HG02981 (cell line): Measurements from ENCODE around the gene NAPSA.

Experiments
- ATAC-seq: cut with Tn5 transposase; IDR thresholded peaks from one replicate; pipeline ENCODE4 v1.9.1; 2021; ENCODE audit warnings: mild to moderate bottlenecking, moderate library complexity; ENCODE audit not compliant: unreplicated experiment

The NAPSA gene

DNA sequence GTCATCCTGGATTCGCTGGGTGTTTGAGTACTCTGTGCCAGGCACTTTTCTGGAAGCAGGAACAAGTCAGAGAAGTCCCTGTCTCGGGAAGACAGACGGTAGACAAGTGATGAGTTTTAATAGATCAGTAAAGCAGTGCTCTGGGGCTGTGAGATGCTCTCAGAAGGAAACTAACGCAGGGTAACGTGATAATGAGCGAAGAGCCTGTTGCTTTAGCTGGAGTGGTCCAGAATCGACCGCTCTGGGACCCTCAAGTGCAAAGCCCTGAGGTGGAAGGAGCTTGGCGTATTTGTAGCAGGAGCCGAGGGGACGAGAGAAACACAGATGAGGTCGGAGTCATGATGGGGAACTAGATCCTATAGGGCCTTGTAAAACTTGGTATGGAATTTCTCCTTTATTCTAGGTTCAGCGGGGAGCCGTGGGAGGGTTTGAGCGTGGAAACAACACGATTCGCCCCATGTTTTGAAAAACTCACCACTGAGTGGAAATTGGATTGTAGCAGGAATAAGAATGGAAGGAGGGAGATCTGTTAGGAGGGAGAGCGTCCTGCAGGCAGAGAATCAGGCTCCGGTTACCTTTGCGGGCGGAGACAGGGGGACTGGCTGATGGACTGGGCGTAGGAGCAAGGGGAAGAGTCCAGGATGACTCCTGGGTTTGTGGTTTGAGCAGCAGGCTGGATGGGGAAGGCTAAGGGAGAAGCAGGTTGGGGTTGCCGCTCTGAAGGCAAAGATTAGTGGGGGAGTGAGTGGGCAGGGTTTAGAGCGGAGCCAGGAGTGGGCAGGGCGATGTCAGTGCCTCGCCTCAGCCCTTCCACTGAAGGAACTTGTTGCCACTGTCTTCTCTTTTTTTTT is 19.5 kb upstream of the NAPSA start:
- ATAC-seq: no peak

- ATAC-seq: peak; percentile 82
Observed at GRCh38 chr19:50383852-50384684, 18.6 kb upstream of the NAPSA start, which contains the start of gene POLD1. Gene POLD1, plus strand, starts transcription at chr19:50384347. Its CDS starts 14,505 bp downstream, at chr19:50398852.

DNA sequence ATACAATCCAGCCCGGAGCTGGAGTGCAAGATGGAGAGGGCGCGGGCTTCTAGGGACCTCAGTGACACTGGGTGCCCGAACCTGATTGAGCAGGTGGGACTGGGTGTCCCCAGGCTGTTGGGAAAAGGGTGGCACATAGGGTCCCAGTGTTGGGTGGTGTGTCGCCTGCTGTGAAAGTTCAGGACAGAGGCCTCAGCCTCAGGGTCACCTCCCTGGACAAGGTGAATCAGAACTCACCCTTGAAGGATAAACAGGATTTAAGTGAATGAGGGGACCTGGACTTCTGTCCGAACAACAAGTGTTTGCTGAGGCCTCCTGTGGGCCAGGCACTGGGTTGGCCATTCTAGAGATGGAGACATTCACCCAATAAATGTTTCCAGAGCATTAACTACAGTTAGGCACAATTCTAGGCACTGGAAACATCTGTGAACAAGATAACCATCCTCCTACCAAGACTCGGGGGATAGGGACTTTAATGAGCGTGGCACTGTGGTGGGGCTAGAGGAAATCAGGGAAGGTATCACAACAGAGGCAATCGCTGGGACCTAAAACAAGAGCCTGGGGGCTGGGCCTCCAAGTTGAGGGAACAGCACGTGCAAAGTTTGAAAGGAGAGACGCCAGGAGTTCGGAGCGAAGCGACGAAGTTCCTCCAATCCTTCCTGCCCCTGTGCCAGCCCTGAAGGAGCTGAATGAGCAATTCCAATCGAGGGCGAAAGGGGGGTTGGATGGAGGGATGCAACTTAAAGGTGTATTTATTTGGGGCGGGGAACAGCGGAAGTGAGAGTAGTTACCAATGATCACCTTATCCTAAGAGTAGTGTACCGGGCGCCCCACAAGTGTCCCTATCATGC is 17.8 kb upstream of the NAPSA start:
- ATAC-seq: no peak

DNA sequence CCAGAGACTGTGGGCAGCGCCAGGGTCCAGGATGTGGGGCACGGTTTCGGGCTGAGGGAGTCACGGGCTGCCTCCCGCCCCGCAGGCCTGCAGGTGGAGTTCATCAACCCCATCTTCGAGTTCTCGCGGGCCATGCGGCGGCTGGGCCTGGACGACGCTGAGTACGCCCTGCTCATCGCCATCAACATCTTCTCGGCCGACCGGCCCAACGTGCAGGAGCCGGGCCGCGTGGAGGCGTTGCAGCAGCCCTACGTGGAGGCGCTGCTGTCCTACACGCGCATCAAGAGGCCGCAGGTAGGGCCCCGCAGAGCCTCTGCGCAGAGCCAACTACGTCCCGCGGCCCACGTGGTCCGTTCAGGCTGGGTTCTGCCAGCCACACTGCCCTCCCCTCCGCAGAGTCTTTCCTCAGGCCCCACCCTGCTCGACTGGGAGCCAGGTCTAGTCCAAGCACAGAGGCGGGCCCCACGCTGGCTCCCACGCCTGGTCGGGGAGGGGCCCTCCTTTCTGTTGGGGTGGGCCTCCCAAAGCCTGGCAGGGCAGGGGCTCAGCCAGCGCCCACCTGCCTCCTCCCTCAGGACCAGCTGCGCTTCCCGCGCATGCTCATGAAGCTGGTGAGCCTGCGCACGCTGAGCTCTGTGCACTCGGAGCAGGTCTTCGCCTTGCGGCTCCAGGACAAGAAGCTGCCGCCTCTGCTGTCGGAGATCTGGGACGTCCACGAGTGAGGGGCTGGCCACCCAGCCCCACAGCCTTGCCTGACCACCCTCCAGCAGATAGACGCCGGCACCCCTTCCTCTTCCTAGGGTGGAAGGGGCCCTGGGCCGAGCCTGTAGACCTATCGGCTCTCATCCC is 16.7 kb upstream of the NAPSA start:
- ATAC-seq: no peak

GRCh38 chr19:50380751-50381151 is 15.3 kb upstream of the NAPSA start:
- ATAC-seq: no peak

GRCh38 chr19:50380137-50380536 is 14.7 kb upstream of the NAPSA start:
- ATAC-seq: no peak

DNA sequence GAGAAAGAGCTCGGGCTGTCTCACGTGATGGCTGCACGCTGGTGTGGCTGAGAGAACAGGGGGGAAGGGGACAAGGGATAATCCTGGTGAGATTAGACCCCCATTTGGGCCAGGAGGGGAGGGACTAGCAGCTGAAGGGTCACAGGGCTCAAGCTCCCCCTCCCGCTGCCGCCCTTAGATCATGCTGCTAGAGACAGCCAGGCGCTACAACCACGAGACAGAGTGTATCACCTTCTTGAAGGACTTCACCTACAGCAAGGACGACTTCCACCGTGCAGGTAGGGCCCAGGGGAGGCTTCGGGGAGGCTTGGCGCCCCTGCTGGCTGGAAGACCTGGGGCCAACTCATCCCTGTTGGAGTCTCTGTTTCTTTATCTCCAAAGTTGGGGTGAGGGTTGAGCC is 14.2 kb upstream of the NAPSA start:
- ATAC-seq: no peak

GRCh38 chr19:50378863-50379236 is 13.4 kb upstream of the NAPSA start:
- ATAC-seq: no peak

- no peak for ATAC-seq
Observed at GRCh38 chr19:50378169-50378862, 12.9 kb upstream of the NAPSA start.

- ATAC-seq: no peak
Observed at GRCh38 chr19:50377517-50377916, 12.1 kb upstream of the NAPSA start.

- ATAC-seq: peak; percentile 22
Observed at GRCh38 chr19:50377051-50377461, 11.6 kb upstream of the NAPSA start.

DNA sequence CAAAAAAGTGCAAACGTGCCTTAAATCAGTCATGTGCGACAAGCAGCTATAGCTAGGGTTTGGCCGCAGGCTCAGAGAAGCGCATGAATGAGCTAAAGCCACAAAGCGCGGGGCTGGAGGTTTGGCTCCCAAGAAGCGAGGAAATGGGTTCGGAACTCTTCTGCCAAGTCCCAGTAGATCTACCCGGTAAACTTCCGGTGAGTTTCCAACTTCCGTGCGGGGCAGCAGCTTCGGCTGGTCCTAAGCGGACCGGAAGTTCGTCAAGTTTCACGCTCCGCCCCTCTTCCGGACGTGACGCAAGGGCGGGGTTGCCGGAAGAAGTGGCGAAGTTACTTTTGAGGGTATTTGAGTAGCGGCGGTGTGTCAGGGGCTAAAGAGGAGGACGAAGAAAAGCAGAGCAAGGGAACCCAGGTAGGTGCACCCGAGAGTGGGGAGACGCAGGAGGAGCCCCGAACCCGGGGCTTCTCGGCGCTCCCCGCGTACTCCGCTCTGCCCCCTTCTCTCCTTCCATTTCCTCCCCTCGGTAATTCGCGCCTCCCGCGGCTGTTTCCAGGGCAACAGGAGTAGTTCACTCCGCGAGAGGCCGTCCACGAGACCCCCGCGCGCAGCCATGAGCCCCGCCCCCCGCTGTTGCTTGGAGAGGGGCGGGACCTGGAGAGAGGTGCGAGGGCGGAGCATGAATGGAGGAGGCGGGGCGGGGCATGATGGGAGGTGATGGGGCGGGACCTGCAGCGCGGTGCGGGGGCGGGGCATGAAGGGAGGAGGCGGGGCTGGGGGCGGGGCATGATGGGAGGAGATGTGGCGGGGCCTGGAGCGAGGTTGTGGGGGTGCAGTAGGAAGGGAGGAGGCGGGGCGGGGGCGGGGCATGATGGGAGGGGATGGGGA is 11.0 kb upstream of the NAPSA start, which contains the start of gene NR1H2:
Gene NR1H2 (plus strand): TSS at position 292 of the 885 bp plus-strand sequence. CDS start 1,149 bp downstream, outside the sequence.
- peak; percentile 75 for ATAC-seq

DNA sequence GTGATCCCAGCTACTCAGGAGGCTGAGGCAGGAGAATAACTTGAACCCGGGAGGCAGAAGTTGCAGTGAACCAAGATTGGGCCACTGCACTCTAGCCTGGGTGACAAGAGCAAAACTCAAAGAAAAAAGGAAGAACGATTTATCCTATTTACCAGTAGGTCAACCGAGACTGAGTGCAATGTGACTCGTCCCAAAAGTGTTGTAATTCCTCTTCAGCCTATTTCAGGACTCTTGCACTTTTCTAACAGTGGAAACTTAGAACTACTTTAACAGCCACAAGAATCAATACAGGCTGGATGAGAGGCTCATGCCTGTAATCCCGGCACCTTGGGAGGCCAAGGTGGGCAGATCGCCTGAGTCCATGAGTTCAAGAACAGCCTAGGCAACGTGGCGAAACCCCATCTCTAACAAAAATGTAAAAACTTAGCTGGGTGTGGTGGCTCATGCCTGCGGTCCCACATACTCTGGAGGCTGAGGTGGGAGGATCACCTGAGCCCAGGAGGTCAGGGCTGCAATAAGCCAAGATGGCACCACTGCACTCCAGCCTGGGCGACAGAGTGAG is 6.6 kb upstream of the NAPSA start:
- no peak for ATAC-seq

DNA sequence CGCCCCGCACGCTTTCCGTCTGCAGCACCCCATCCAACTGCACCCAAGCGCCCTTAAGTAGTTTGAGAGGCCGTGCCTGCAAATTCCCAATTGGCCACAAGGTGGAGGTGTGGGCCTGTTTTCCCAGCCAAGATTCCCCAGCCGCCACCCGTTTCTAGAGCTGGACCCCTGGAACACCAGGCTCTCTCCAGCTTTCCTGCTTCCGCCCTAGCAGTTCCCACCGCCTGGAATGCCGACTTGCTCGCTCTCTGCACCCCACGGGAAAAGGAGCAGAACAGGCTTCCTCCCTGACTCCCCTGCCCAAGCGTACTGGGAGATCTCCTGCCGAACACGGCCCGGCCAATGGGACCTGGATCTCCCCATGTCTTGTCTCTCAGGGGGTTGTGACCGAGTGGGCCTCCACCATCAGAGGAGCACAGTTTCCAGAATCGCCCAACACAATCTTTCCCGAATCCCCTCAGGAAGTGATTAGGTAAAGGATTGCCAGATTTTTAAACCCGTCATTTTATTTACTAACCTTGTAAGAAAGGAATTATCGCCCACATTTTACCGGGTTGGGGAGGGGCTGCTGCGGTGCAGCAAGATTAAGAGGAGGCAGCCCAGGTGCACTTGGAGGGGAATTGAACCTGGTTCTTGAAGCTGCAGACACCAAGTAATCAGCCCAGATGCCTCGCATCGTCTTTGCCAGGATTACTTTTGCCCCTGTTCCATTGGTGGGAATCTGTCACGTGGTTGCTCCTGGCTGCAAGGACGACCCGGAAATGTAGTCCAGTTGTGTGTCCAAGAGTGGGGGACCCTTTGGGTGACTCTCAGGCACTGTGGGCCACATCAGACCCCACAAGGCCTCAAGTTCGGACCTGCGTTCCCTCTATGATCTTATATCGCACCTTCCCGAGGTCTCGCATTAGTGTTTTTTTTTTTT is 3.5 kb upstream of the NAPSA start:
- no peak for ATAC-seq

GRCh38 chr19:50362656-50363424 is 2.6 kb downstream of the NAPSA start:
- ATAC-seq: no peak

DNA sequence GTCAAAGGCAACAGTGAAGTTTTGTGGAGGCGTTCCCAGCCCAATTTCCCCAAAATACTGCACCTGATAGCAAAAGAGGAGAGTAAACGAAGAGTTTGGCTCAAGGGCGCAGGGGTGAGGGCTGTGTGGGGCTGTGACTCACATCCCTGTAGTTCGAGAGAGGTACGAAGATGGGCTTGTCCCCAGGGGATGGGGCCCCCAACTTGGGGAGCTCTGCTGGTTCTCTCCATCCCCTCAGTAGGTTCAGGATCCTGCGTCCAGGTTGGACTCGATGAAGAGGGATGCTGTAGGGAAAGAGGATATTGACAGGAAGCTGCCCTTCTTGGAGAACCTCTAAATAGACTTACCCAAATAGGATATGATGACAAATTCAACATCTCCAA is 3.4 kb downstream of the NAPSA start:
- ATAC-seq: no peak
